ENCODE measurements around the gene EYA2.
"Not testable (repeated sequence)": the region's sequence is repeated elsewhere in the genome, so short reads cannot be mapped to it uniquely, and the experiment has no call there.

EYA2 gene

DNA sequence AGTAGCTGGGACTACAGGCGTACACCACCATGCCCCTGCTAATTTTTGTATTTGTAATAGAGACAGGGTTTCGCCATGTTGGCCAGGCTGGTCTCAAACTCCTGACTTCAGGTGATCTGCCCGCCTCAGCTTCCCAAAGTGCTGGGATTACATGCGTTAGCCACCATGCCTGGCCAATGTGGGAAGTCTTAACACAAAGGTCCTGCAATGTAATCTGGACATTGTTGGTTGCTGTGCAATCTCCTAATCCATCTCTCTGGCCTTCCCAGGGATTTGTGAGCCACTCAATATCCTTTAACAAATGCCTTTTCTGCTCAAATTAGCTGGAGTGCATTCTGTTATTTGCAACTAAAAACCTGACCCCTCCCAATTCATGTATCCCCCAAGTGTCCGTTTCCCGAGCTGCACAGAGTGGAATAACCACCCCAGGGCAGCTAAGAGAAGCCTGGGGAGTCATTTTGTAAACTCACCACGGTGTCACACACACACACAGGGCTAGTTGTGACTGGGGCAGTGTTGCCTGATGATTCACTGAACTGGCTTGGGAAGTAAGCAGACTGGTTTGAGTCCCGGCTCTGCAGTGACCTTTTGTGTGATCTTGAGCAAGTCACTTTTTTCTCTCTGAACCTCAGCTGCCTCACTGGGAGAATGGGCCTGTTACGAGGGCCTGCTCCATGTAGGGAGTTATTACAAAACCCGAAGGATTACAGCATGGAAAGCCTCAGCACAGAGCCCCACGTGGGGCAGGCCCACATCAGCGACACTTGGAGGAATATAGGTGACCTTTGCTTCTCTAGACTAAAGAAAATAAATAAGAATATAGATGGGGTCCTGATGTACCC, 309.6 kb downstream of the EYA2 start:
- Histone ChIP-seq H3K79me2 (ENCODE audit: insufficient read depth, low read length) (no peaks in the 10 kb centered on the region), H3K9me2 (replicated peaks; ENCODE audit: low read depth, low read length) (no peaks in the 10 kb centered on the region), H3K4me1 (ENCODE audit: insufficient read depth, low read length, poor library complexity, severe bottlenecking) (no peaks in the 10 kb centered on the region), H3F3A (ENCODE audit: low read depth) (no peaks in the 10 kb centered on the region), H3K36me3 (ENCODE audit: insufficient read depth, low read length) (peaks cover 18% of the 10 kb centered on the region; the same call in 1 of the 2 replicates), H2AFZ (ENCODE audit: low read length) (no peak overlapping the region), H3K4me3 (ENCODE audit: low read length, poor library complexity, severe bottlenecking) (no peak overlapping the region), H3K4me2 (ENCODE audit: low read depth, low read length, poor library complexity, severe bottlenecking) (no peak overlapping the region), H3K27me3 (ENCODE audit: insufficient read depth, low read length, poor library complexity, severe bottlenecking) (no peaks in the 10 kb centered on the region), H3K9ac (ENCODE audit: low read depth, low read length, poor library complexity, severe bottlenecking) (no peak overlapping the region), H4K20me1 (ENCODE audit: insufficient read depth, low read length, poor library complexity, severe bottlenecking) (no peaks in the 10 kb centered on the region), H3K9me3 (ENCODE audit: insufficient read depth, low read depth, low read length) (no peaks in the 10 kb centered on the region)
- TF ChIP-seq EZH2phosphoT487 (IDR thresholded peaks at IDR 0.05; ENCODE audit: borderline replicate concordance) = no peak
- TF ChIP-seq, protein P1, sequence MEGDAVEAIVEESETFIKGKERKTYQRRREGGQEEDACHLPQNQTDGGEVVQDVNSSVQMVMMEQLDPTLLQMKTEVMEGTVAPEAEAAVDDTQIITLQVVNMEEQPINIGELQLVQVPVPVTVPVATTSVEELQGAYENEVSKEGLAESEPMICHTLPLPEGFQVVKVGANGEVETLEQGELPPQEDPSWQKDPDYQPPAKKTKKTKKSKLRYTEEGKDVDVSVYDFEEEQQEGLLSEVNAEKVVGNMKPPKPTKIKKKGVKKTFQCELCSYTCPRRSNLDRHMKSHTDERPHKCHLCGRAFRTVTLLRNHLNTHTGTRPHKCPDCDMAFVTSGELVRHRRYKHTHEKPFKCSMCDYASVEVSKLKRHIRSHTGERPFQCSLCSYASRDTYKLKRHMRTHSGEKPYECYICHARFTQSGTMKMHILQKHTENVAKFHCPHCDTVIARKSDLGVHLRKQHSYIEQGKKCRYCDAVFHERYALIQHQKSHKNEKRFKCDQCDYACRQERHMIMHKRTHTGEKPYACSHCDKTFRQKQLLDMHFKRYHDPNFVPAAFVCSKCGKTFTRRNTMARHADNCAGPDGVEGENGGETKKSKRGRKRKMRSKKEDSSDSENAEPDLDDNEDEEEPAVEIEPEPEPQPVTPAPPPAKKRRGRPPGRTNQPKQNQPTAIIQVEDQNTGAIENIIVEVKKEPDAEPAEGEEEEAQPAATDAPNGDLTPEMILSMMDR (conservative IDR thresholded peaks at IDR 0.05; ENCODE audit: low read length) = no peak

GRCh38 chr20:47204850-47205122, 310.1 kb downstream of the EYA2 start:
- not testable (repeated sequence) for H3K4me1 ChIP-seq (ENCODE audit: insufficient read depth, low read length, poor library complexity, severe bottlenecking); H3K27me3 ChIP-seq (ENCODE audit: insufficient read depth, low read length, poor library complexity, severe bottlenecking); H3F3A ChIP-seq (ENCODE audit: low read depth); H3K9me3 ChIP-seq (ENCODE audit: insufficient read depth, low read depth, low read length); H3K4me3 ChIP-seq (ENCODE audit: low read length, poor library complexity, severe bottlenecking); H4K20me1 ChIP-seq (ENCODE audit: insufficient read depth, low read length, poor library complexity, severe bottlenecking); H2AFZ ChIP-seq (ENCODE audit: low read length); H3K9ac ChIP-seq (ENCODE audit: low read depth, low read length, poor library complexity, severe bottlenecking); H3K9me2 ChIP-seq (replicated peaks; ENCODE audit: low read depth, low read length); H3K79me2 ChIP-seq (ENCODE audit: insufficient read depth, low read length); H3K4me2 ChIP-seq (ENCODE audit: low read depth, low read length, poor library complexity, severe bottlenecking)
- peaks cover 23% of the 10 kb centered on the region; the same call in 1 of the 2 replicates for H3K36me3 ChIP-seq (ENCODE audit: insufficient read depth, low read length)

DNA sequence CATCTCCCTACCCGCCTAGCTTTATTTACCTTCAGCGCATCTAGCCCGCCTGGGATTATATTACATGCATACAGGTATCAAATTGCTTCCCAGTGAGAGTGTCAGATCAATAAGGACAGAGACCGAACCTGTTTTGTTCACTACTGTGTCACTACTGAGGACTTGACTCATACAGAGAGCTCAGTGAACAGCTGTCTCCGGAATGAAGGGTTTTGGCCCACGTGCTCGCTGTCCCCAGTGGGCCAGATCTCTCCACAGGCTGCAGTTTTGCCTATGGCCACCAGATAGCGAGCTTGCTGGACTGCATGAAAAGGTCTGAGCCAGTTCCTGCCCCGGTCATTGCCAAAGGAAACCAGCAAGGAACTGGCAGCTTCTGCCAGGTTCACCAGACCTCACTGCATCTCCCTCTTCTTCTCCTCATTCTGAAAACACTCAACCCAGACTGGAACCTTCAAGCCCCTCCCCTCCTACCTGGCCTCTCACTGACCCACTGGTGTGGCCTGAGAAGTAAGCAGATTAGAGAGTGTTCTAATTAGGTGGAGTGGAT, 311.0 kb downstream of the EYA2 start:
- H3K27me3 ChIP-seq (ENCODE audit: insufficient read depth, low read length, poor library complexity, severe bottlenecking) = no peaks in the 10 kb centered on the region
- TF ChIP-seq, protein P1 (conservative IDR thresholded peaks at IDR 0.05; ENCODE audit: low read length) = peak; percentile 59
- no peak for TF ChIP-seq EZH2phosphoT487 (IDR thresholded peaks at IDR 0.05; ENCODE audit: borderline replicate concordance)
- H3F3A ChIP-seq (ENCODE audit: low read depth) = no peaks in the 10 kb centered on the region
- no peak overlapping the region for H3K9ac ChIP-seq (ENCODE audit: low read depth, low read length, poor library complexity, severe bottlenecking)
- H4K20me1 ChIP-seq (ENCODE audit: insufficient read depth, low read length, poor library complexity, severe bottlenecking) = no peaks in the 10 kb centered on the region
- no peaks in the 10 kb centered on the region for H3K9me3 ChIP-seq (ENCODE audit: insufficient read depth, low read depth, low read length)
- no peaks in the 10 kb centered on the region for H3K9me2 ChIP-seq (replicated peaks; ENCODE audit: low read depth, low read length)
- H3K79me2 ChIP-seq (ENCODE audit: insufficient read depth, low read length) = no peaks in the 10 kb centered on the region
- H3K4me3 ChIP-seq (ENCODE audit: low read length, poor library complexity, severe bottlenecking) = no peak overlapping the region
- no peak overlapping the region for H2AFZ ChIP-seq (ENCODE audit: low read length)
- H3K36me3 ChIP-seq (ENCODE audit: insufficient read depth, low read length) = peaks cover 31% of the 10 kb centered on the region; the same call in 1 of the 2 replicates
- H3K4me1 ChIP-seq (ENCODE audit: insufficient read depth, low read length, poor library complexity, severe bottlenecking) = no peaks in the 10 kb centered on the region
- no peak overlapping the region for H3K4me2 ChIP-seq (ENCODE audit: low read depth, low read length, poor library complexity, severe bottlenecking)

DNA sequence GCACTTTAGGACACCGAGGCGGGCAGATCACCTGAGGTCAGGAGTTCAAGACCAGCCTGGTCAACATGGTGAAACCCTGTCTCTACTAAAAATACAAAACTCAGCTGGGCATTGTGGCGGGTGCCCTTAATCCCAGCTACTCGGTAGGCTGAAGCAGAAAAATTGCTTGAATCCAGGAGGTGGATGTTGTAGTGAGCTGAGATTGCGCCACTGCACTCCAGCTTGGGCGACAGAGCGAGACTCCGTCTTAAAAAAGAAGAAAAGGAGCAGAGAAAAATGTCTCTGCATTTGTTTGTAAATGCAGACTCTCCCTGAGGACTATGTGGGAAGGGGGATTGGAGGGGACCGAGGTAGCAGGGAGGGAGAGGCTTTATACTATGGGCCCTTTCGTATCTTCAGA, 311.9 kb downstream of the EYA2 start:
- H3K4me2 ChIP-seq (ENCODE audit: low read depth, low read length, poor library complexity, severe bottlenecking); H3F3A ChIP-seq (ENCODE audit: low read depth); H3K9me3 ChIP-seq (ENCODE audit: insufficient read depth, low read depth, low read length); H3K9ac ChIP-seq (ENCODE audit: low read depth, low read length, poor library complexity, severe bottlenecking); H3K9me2 ChIP-seq (replicated peaks; ENCODE audit: low read depth, low read length); H3K4me1 ChIP-seq (ENCODE audit: insufficient read depth, low read length, poor library complexity, severe bottlenecking); H4K20me1 ChIP-seq (ENCODE audit: insufficient read depth, low read length, poor library complexity, severe bottlenecking); H3K27me3 ChIP-seq (ENCODE audit: insufficient read depth, low read length, poor library complexity, severe bottlenecking); H3K79me2 ChIP-seq (ENCODE audit: insufficient read depth, low read length); H3K4me3 ChIP-seq (ENCODE audit: low read length, poor library complexity, severe bottlenecking); H2AFZ ChIP-seq (ENCODE audit: low read length): not testable (repeated sequence)
- H3K36me3 ChIP-seq (ENCODE audit: insufficient read depth, low read length) = peaks cover 40% of the 10 kb centered on the region; the same call in 1 of the 2 replicates

Measured in Loucy (cell line).